ENCODE results near the gene TSHZ2. TPM values are rescaled to one million over a fixed set of nuclear protein-coding genes. Genes with fewer than 3 reads are reported as not detected.

TSHZ2 gene
- total RNA-seq, 1 donor from 2014 or later, result 11.8 TPM

GRCh38 chr20:53210931-53211330 is 238.8 kb downstream of the TSHZ2 start:
- no peak for DNase-seq

- no peak for DNase-seq
These were observed 239.9 kb downstream of the TSHZ2 start for GRCh38 chr20:53212018-53212417.

GRCh38 chr20:53214392-53214791 is 242.2 kb downstream of the TSHZ2 start:
- DNase-seq, result no peak

- no peak for DNase-seq
These were observed 243.0 kb downstream of the TSHZ2 start for GRCh38 chr20:53215166-53215565.

GRCh38 chr20:53216478-53216855 is 244.3 kb downstream of the TSHZ2 start:
- DNase-seq, result no peak

GRCh38 chr20:53216856-53217576 is 244.9 kb downstream of the TSHZ2 start:
- peak; percentile 79 for DNase-seq

GRCh38 chr20:53220482-53221307 is 248.5 kb downstream of the TSHZ2 start:
- no peak for DNase-seq

- DNase-seq, result no peak
These were observed 249.6 kb downstream of the TSHZ2 start for GRCh38 chr20:53221731-53222130.

GRCh38 chr20:53222416-53222815 is 250.3 kb downstream of the TSHZ2 start:
- no peak for DNase-seq

- DNase-seq, result no peak
These were observed 250.8 kb downstream of the TSHZ2 start for GRCh38 chr20:53222932-53223331.

GRCh38 chr20:53223626-53224172 is 251.5 kb downstream of the TSHZ2 start:
- DNase-seq, result no peak

GRCh38 chr20:53224851-53225250 is 252.7 kb downstream of the TSHZ2 start:
- no peak for DNase-seq

- DNase-seq, result no peak
These were observed 254.7 kb downstream of the TSHZ2 start for GRCh38 chr20:53226826-53227225.

- no peak for DNase-seq
These were observed 255.4 kb downstream of the TSHZ2 start for GRCh38 chr20:53227523-53227922.

GRCh38 chr20:53231061-53231460 is 258.9 kb downstream of the TSHZ2 start:
- DNase-seq, result no peak

- DNase-seq, result no peak
These were observed 265.3 kb downstream of the TSHZ2 start for GRCh38 chr20:53237461-53237860.

GRCh38 chr20:53238121-53238660 is 266.0 kb downstream of the TSHZ2 start:
- DNase-seq, result no peak

- DNase-seq, result no peak
These were observed 271.0 kb downstream of the TSHZ2 start for GRCh38 chr20:53243152-53243551.

- DNase-seq, result no peak
These were observed 272.6 kb downstream of the TSHZ2 start for GRCh38 chr20:53244711-53245110.

- DNase-seq, result no peak
These were observed 273.4 kb downstream of the TSHZ2 start for GRCh38 chr20:53245574-53245973.

- no peak for DNase-seq
These were observed 275.4 kb downstream of the TSHZ2 start for GRCh38 chr20:53247468-53248103.

GRCh38 chr20:53250456-53250855 is 278.3 kb downstream of the TSHZ2 start:
- no peak for DNase-seq

GRCh38 chr20:53252002-53252401 is 279.8 kb downstream of the TSHZ2 start:
- DNase-seq, result no peak

Data from tongue (tissue), 2 donors.